Transverse colon (tissue), 4 donors: ENCODE measurements around the gene ENHO. TPM values are rescaled to one million over a fixed set of nuclear protein-coding genes. Genes with fewer than 3 reads are reported as not detected.

ENCODE experiments used
- DNase-seq: peaks from one replicate; pipeline ENCODE4 v3.0.0-alpha.2; 2019
- H3K27ac ChIP-seq, 4 donors: fragments of 200-600 bp; sonication (generic); 2 replicates each; pipeline ENCODE4 v1.5.1; 2016 to 2018; ENCODE audit warnings: inconsistent platforms in 4 of 4
- H3K27me3 ChIP-seq: fragments of 200-600 bp; sonication (generic); 2 replicates; pipeline ENCODE4 v1.5.1; 2017; ENCODE audit warnings: inconsistent platforms
- H3K36me3 ChIP-seq, 4 donors: fragments of 200-600 bp; sonication (generic); 2 replicates each; pipeline ENCODE4 v1.5.1; 2017 to 2019; ENCODE audit warnings: inconsistent platforms in 4 of 4
- H3K4me1 ChIP-seq, 4 donors: fragments of 200-600 bp; sonication (generic); 2 replicates each; pipeline ENCODE4 v1.5.1; 2017 to 2020; ENCODE audit warnings: inconsistent platforms in 4 of 4
- H3K4me3 ChIP-seq, 4 donors: fragments of 200-600 bp; sonication (generic); 1 replicate in 1 of 4; 2 replicates in 3 of 4; pipeline versions ENCODE4 v1.5.1 to v1.6.1; 2017 to 2019; ENCODE audit warnings: inconsistent platforms in 4 of 4
- H3K9me3 ChIP-seq, 2 donors: fragments of 200-600 bp; sonication (generic); 2 replicates each; pipeline ENCODE4 v1.5.1; 2017 to 2019; ENCODE audit warnings: inconsistent platforms in 2 of 2
- CTCF ChIP-seq, 5 experiments: fragments of 200-600 bp in 3 of 5; fragments of 450-650 bp in 2 of 5; sonication (generic) in 3 of 5; IDR thresholded peaks; 1 replicate in 2 of 5; 2 replicates in 3 of 5; pipeline ENCODE4 v1.5.1; 2016 to 2017; ENCODE audit warnings: antibody characterized with exemption in 5 of 5, inconsistent platforms in 3 of 5, mild to moderate bottlenecking in 2 of 5, moderate library complexity in 1 of 5
- EP300 ChIP-seq: sonication (generic); formaldehyde crosslinking; IDR thresholded peaks from one replicate; pipeline ENCODE4 v1.6.1; 2017; ENCODE audit warnings: antibody characterized with exemption, low read depth
- POLR2A ChIP-seq: fragments of 450-650 bp; IDR thresholded peaks from one replicate; pipeline ENCODE4 v1.6.1; 2016; ENCODE audit warnings: antibody characterized with exemption, mild to moderate bottlenecking, moderate library complexity
- POLR2AphosphoS5 ChIP-seq, 3 donors: sonication (generic); formaldehyde crosslinking; IDR thresholded peaks; one replicate each; pipeline ENCODE4 v1.6.1; 2016; ENCODE audit warnings: antibody characterized with exemption in 3 of 3
- WGBS, 2 donors: methylation state at CpG; one replicate each; pipeline ENCODE4 v1.1.5; 2018; ENCODE audit warnings: low coverage in 1 of 2; 5-methylcytosine and 5-hydroxymethylcytosine counted together
- in situ Hi-C, 4 donors: fragments of 200-750 bp; cut with MboI; loops; one replicate each; pipeline versions ENCODE4 v1.15.0 to v1.15.1; 2017; ENCODE audit warnings: low sequenced_read_pairs in 3 of 4, low pct_ligation_motif_present in 1 of 4, low pct_unique_long_range_greater_than_20kb in 1 of 4
- intact Hi-C: fragments of 100-400 bp; cut with DNase I; formaldehyde crosslinking; loops from one replicate; pipeline ENCODE4 v1.15.1; 2023; ENCODE audit warnings: low total_unique reads
- total RNA-seq, 4 donors: library from RNA; depleted of rRNA; stranded (reverse); fragments of >200 nt; gene quantifications; one replicate each; pipeline ENCODE4 v1.1.0, GENCODE V29; 2016

ENHO gene
- total RNA-seq, 4 donors from 2014 or later = 1.4 to 1.7 TPM; not detected in 2

GRCh38 chr9:34557426-34558321 lies 34.9 kb upstream of the ENHO start:
- H3K4me1 ChIP-seq = peaks cover 0 to 26% (median 19%) of the 10 kb centered on the region in 4 donors
- whole genome bisulfite sequencing, 2 donors = 72 to 75% methylated on average over 2 to 18 of the region's 19 CpGs
- DNase-seq = no peak
- no peaks in the 10 kb centered on the region for H3K9me3 ChIP-seq
- no peak overlapping the region for H3K27ac ChIP-seq
- no peak overlapping the region for H3K4me3 ChIP-seq
- no peaks in the 10 kb centered on the region for H3K36me3 ChIP-seq
- peaks cover 18% of the 10 kb centered on the region for H3K27me3 ChIP-seq
- intact Hi-C loops (no loop called here), in situ Hi-C loops (no loop called here)
- TF ChIP-seq POLR2AphosphoS5 (IDR thresholded peaks at IDR 0.05) = no peak
- no peak for TF ChIP-seq CTCF (IDR thresholded peaks at IDR 0.05)
- no peak for TF ChIP-seq POLR2A
- TF ChIP-seq EP300 = no peak

DNA sequence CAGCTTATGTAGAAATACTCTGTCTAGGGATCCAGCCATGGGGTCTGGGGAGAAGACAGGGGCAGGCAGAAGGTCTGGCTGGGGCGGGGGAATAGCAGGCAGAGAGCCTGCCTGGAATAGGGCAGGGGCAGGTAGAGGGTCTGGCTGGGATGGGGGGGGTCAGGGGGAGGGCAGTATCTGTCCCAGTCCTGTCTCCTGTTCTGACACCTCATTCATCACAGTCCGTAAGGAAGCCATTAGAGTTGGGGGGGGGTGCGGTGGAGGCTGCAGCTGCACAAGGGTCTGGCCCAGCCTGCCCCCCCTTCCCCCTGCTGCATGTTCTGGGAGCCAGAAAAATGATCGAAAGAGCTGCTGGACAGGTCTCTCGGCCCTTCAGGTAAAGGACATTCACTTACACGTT lies 34.2 kb upstream of the ENHO start:
- WGBS, 2 donors = 40 to 72% methylated on average over 1 to 6 of the region's 6 CpGs
- Histone ChIP-seq H3K36me3 (no peaks in the 10 kb centered on the region), H3K9me3 (no peaks in the 10 kb centered on the region), H3K27me3 (peaks cover 18% of the 10 kb centered on the region), H3K4me3 (no peak overlapping the region), H3K4me1 (peaks cover 0 to 26% (median 19%) of the 10 kb centered on the region in 4 donors), H3K27ac (no peak overlapping the region)
- in situ Hi-C loops (no loop called here), intact Hi-C loops (no loop called here)
- no peak for DNase-seq
- TF ChIP-seq EP300 = no peak
- no peak for TF ChIP-seq CTCF (IDR thresholded peaks at IDR 0.05)
- TF ChIP-seq POLR2A = no peak
- no peak for TF ChIP-seq POLR2AphosphoS5 (IDR thresholded peaks at IDR 0.05)

DNA sequence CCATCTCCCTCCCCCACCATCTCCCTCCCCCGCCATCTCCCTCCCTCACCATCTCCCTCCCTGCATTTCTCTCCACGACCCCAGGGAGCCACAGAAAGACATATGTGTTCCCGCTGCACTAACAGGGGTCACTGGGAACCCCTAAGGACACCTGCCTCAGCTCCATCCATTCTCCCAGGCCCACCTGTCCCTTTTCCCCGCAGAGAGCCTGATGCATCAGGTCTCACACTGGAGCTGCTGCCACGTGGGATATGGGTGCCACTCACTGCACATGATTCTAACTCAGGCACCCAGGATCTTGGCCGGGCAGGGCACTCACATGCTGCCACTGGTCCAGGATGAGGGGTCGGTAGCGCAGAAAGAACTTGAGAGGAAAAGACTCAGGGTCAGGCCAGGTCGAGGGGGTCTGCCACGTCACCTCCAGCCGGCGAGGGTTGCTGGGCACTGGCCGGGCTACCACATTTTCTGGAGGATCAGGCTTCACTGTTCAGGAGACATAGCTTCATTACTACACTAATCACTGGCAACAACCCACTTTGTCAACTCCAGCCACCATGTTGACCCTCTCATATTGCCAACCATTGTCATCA lies 33.2 kb upstream of the ENHO start:
- H3K27ac ChIP-seq = no peak overlapping the region
- 89% methylated on average over 13 of the region's 13 CpGs; no CpG with 5 or more reads in 1 of the 2 donors for WGBS, 2 donors
- no peaks in the 10 kb centered on the region for H3K36me3 ChIP-seq
- intact Hi-C loops = no loop called here
- DNase-seq = no peak
- H3K9me3 ChIP-seq = no peaks in the 10 kb centered on the region
- H3K4me3 ChIP-seq = no peak overlapping the region
- H3K4me1 ChIP-seq = peaks cover 0 to 19% (median 17%) of the 10 kb centered on the region in 4 donors
- TF ChIP-seq POLR2AphosphoS5 (IDR thresholded peaks at IDR 0.05) = no peak
- TF ChIP-seq CTCF (IDR thresholded peaks at IDR 0.05) = no peak
- TF ChIP-seq POLR2A = no peak
- TF ChIP-seq EP300 = no peak
- in situ Hi-C loops = no loop called here
- peaks cover 18% of the 10 kb centered on the region for H3K27me3 ChIP-seq

- peaks cover 18% of the 10 kb centered on the region for H3K27me3 ChIP-seq
- no peak overlapping the region for H3K27ac ChIP-seq
- no peaks in the 10 kb centered on the region for H3K9me3 ChIP-seq
- H3K4me1 ChIP-seq = peaks cover 0 to 14% (median 11%) of the 10 kb centered on the region in 4 donors
- TF ChIP-seq EP300 (no peak), POLR2AphosphoS5 (IDR thresholded peaks at IDR 0.05) (no peak), CTCF (IDR thresholded peaks at IDR 0.05) (no peak), POLR2A (no peak)
- intact Hi-C loops (no loop called here), in situ Hi-C loops (no loop called here)
- 69 to 100% methylated on average over 1 to 4 of the region's 5 CpGs for WGBS, 2 donors
- DNase-seq = no peak
- no peak overlapping the region for H3K4me3 ChIP-seq
- no peaks in the 10 kb centered on the region for H3K36me3 ChIP-seq
These were observed 32.7 kb upstream of the ENHO start for GRCh38 chr9:34555500-34555899.
